Lung microvascular endothelial cell (primary cell): ENCODE results near the gene TCF12. TPM values are rescaled to one million over a fixed set of nuclear protein-coding genes. Genes with fewer than 3 reads are reported as not detected.
"Not testable (repeated sequence)": the region's sequence is repeated elsewhere in the genome, so short reads cannot be mapped to it uniquely, and the experiment has no call there.

Experiments
- DNase-seq, 2 donors: peaks; one replicate each; pipeline versions ENCODE4 v3.0.0 to v3.0.0-alpha.2; 2010; ENCODE audit warnings: low read depth in 2 of 2
- total RNA-seq: library from RNA; depleted of rRNA; stranded (reverse); fragments of >200 nt; gene quantifications from 2 replicates; pipeline ENCODE4 v1.2.1, GENCODE V29; 2014

TCF12 gene
- total RNA-seq, 1 donor from 2014 or later: 94.4 TPM

- no peak for DNase-seq
Observed at GRCh38 chr15:56915888-56916287, 2.6 kb upstream of the TCF12 start.

GRCh38 chr15:56916825-56917477, 1.5 kb upstream of the TCF12 start:
- peak; percentile 10 to 12 for DNase-seq

- DNase-seq: peak in 1 of 2 donors; percentile 20
Observed at GRCh38 chr15:56917652-56918045, 795 bp upstream of the TCF12 start.

GRCh38 chr15:56919031-56919608, 676 bp downstream of the TCF12 start:
- DNase-seq: peak; percentile 84 to 86

GRCh38 chr15:56919609-56920366, 1.3 kb downstream of the TCF12 start:
- peak; percentile 40 to 65 for DNase-seq

GRCh38 chr15:56920367-56920627, 1.9 kb downstream of the TCF12 start:
- no peak for DNase-seq

- no peak for DNase-seq
Observed at GRCh38 chr15:56923174-56923591, 4.7 kb downstream of the TCF12 start.

GRCh38 chr15:56927816-56928215, 9.4 kb downstream of the TCF12 start:
- DNase-seq: no peak

- DNase-seq: no peak
Observed at GRCh38 chr15:56929399-56929798, 11.0 kb downstream of the TCF12 start.

- DNase-seq: no peak
Observed at GRCh38 chr15:56929933-56930332, 11.5 kb downstream of the TCF12 start.

GRCh38 chr15:56930669-56931313, 12.3 kb downstream of the TCF12 start:
- DNase-seq: peak in 1 of 2 donors; percentile 25

GRCh38 chr15:56931639-56932508, 13.4 kb downstream of the TCF12 start:
- peak in 1 of 2 donors; percentile 39 for DNase-seq

GRCh38 chr15:56932509-56932868, 14.0 kb downstream of the TCF12 start:
- DNase-seq: not testable (repeated sequence)

GRCh38 chr15:56933410-56933809, 15.0 kb downstream of the TCF12 start:
- no peak for DNase-seq

- DNase-seq: no peak
Observed at GRCh38 chr15:56933811-56934210, 15.4 kb downstream of the TCF12 start.

- peak in 1 of 2 donors; percentile 80 for DNase-seq
Observed at GRCh38 chr15:56934269-56934668, 15.8 kb downstream of the TCF12 start.

GRCh38 chr15:56936929-56937328, 18.5 kb downstream of the TCF12 start:
- no peak for DNase-seq

- DNase-seq: no peak
Observed at GRCh38 chr15:56939257-56939656, 20.8 kb downstream of the TCF12 start.

- DNase-seq: no peak
Observed at GRCh38 chr15:56940388-56940787, 21.9 kb downstream of the TCF12 start.

GRCh38 chr15:56942118-56942517, 23.7 kb downstream of the TCF12 start:
- no peak for DNase-seq

- no peak for DNase-seq
Observed at GRCh38 chr15:56943403-56943802, 25.0 kb downstream of the TCF12 start.

GRCh38 chr15:56944485-56944884, 26.0 kb downstream of the TCF12 start:
- DNase-seq: no peak
